UCSD-AML1 (cell line): ENCODE measurements around the gene WIPF1.
"Not testable (repeated sequence)": the region's sequence is repeated elsewhere in the genome, so short reads cannot be mapped to it uniquely, and the experiment has no call there.

Experiments used
- DNase-seq: peaks from one replicate; lab custom pipeline; 2025; ENCODE audit not compliant: unreplicated experiment; lab: John Stamatoyannopoulos, UW

WIPF1 gene

DNA sequence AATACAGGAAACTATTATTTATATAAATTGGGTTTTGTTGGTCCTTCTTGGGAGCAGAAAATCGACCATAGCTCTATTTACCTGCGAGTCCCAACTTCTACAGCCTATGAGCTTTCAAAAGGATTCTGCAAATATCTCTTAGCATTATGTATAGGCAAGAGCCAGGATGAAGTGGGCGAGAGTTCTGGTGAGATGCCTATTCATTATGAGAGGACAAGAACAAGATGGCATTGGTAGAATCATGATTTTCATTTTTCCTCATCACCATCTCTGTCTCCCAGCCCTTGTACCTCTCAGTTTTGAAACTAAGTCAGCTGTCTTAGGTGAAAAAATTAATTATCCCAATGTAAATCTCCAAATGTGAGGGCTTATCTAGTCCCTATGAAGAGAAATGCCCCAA, 25.0 kb downstream of the WIPF1 start:
- no peak for DNase-seq

DNA sequence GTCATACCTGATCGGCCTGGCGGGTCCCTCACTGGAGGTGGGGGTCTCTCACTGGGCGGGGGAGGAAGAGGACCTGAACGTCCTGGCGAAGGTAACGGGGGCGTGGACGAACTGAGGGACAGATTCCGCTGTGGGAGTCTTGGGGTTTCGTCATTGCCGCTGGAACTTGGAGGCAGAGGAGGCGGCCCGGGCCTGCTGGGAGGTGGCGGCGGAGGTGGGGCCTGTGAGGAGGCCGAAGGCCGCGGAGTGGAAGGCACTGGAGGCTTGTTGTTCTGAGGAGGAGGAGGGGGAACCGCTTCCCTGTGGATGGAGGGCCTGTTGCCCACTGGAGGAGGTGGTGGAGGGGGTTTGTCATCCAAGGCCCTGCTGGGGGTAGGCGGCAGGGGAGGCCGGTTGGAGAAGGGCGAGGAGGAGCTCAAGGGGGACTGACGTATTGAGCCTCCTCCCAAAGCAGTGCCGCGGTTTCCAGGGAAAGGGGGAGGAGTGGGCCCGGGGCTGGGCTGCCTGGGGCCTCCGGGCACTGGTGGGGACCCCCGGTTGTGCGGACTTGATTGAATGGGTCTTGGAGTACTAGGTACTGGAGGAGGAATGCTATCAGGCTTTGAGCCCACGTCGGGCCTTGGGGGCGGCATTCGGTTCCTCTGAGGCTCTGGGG, 25.8 kb downstream of the WIPF1 start:
- no peak for DNase-seq

DNA sequence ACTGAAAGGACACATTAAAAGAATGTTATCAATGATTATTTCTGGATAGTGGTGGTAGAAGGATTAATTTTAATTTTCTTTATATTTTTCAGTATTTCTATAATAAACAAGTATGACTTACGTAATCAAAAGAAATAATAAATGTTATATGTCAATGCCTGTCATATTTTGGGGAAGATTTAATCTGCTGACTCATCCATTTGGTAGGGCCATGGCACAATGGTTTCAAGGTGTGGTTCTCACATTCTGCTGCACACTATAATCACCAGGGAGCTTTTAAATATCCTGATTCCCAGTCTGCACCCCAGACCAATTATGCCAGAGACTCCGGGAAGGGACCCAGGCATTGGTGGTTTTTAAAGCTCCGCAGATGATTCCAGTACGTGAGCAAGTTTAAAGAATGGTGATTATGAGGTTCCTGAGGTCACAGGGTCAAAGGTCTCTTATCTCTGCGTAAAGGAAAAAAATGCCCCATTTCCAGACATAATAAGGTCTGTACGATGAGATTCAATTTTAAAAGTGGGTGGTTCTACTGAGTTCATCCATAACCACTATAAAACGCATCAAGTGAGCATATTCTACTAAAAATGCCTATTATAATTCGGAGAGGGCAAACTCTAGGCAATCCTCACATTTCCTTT, 27.2 kb downstream of the WIPF1 start:
- DNase-seq = no peak

DNA sequence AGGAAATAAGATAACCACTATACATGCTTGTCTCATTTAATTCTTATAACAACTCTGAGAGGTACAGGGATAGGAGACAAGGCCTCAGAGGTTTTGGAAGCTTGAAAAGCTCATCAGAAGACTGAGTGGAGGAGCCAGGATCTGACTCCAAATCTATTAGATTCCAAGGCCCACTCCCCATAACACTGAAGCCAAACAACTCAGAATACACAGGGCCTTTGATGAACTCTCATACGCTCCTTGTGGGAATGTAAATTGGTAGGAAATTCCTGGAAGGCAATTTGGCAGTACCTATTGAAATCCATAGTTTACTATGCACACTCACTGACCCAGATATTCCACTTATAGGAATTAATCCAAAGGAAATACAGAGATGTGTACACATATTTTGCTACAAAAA, 27.9 kb downstream of the WIPF1 start:
- no peak for DNase-seq

DNA sequence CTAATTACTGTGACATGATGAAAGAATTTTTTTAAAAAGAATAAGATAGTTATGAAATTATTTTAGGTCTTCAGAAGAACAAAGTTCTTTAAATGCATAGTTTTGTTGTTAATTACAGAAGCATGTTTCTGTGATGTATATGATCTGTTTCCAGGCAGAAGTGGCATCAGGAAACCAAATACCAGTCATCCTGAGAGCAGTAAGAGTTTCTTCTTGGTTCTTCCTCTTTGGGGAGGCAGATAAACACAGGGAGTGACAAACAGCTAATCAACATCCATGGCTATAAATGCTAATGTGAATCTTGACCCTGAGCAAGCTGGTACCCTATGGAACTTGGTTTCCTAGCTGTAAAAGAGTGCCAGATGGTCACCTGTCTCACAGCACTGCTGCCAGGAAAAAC, 29.2 kb downstream of the WIPF1 start:
- DNase-seq = no peak

DNA sequence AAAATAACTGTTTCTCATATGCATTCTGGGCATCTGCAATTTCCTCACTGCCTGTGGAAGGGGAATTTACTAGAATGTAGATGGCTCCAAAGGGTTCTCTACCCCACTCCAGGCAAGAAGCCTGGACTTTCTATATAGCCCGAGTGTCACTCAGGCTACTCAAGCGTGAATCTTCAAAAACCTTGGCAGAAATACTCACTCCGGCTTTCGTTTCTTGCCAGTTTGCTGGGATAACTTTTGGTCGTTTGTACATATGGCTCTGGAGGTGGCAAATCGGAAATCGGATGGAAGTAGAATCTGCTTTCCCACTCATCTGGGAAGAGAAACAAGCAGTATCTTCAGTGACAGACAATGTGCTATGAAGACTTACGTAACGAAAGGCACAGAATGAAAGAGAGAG, 30.7 kb downstream of the WIPF1 start:
- DNase-seq = no peak

DNA sequence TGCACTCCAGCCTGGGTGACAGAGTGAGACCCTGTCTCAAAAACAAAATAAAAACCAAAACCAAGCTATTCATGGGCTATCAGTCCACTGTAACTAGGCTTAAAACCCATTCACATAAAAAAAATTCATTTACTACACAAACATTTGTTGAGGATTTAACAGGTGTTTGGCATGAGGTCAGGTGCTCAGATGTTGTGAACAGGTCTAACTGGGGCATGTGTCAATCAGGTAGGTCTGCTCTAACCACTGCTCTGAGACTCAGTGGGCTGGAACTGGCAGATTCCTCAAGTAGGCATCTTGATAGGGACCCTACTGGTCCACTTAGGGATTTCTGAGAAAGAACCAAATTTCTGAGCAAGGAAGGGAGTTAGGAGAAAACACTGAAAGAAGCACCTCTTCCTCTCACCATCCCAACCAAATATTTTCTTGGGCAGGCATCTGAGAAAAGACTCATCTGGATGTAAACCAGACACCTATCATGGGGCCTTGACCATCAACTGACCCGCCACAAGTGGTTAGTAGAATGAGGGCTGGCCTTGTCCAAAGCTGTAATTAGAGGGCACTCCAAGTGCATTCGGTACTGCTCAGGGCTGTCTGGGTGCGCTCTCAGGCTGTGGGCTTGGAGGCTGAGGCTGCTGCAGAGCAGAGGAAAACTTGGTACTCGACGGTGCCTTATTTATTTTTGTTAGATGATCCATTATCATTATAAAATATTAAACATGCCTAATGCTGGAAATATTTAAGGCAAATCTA, 33.9 kb downstream of the WIPF1 start:
- DNase-seq = no peak

DNA sequence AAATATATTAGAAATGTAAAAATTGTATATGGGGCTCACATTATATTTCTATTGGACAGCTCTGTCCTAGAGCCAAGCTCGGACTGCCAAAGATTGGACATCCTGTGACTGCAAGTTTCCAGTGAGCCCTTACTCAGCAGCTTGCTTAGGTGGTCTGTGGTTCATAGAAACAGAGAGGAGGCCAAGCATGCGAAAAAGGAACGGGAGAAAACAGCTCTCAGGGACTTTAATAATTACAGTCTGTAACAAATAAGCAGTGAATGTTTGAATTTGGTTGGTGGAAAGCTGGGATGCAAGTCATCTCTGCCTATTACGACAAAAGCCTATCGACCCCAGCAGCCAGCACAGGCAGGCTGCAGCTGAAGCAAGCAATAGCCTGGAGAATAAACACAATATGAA, 35.6 kb downstream of the WIPF1 start:
- no peak for DNase-seq

DNA sequence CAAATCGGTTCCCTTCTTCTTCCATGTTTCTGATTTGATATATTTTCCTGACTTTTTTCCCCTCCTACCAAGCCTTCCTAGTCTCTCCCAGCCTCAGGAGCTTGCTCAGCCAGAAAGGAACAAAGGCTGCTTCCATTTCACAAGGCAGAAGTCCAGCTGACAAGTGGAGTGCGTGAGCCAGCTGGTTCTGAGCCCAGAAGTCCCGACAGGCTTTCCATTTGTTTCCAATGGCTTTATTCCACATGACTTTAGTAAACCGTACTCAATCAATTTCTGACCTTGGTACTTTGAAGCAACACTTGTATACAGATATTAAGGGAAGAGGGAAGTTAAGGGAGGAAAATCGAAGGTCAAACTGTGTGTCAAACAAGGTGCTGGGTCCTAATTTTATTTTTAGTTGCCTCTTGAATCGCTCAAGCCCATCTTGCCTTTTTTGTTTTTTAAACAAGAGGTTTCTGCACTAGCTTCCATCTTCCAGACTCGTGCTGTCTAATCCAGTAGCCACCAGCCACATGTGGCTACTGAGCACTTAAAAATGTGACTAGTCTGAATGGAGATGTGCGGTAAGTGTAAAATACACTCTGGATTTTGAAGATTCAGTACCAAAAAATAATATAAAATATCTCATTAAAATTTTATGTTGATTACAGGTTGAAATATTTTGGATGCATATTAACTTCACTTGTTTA, 36.2 kb downstream of the WIPF1 start:
- DNase-seq = no peak

DNA sequence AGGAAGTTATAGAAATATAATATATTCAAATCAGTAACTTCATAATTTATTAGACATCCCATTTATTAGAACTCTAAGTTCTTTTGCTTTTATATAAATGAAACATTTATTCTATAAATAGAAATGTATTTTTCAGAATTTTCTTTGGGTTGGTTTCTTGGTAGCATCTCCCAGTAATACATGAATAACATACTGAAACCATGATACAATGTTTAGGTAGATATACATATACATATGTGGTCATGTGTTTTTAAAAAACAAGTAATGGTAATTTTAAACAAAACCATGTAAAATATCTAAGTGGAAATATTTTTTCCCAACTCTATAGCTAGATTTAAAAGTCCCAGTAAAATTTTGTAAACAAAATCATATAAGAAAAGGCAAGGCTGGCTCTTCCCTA, 36.9 kb downstream of the WIPF1 start:
- no peak for DNase-seq

DNA sequence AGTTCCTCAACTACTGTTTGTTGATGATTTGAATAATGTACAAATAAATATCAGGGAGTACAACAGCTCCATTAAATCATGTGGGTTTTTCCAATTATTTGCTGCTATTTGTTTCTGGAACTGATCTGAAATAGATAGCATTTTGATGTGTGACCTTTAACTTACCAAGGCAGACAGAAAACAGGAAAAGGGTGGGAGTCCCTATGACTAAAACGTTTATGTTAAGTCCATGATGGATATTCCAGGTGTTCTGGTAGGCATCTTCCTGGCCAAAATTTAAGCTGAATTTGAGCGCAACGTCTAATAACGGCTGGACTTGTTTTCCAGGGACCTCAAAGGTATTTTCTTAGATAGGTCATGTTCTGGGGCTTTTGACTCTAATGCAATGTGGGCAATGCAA, 41.6 kb downstream of the WIPF1 start:
- no peak for DNase-seq

DNA sequence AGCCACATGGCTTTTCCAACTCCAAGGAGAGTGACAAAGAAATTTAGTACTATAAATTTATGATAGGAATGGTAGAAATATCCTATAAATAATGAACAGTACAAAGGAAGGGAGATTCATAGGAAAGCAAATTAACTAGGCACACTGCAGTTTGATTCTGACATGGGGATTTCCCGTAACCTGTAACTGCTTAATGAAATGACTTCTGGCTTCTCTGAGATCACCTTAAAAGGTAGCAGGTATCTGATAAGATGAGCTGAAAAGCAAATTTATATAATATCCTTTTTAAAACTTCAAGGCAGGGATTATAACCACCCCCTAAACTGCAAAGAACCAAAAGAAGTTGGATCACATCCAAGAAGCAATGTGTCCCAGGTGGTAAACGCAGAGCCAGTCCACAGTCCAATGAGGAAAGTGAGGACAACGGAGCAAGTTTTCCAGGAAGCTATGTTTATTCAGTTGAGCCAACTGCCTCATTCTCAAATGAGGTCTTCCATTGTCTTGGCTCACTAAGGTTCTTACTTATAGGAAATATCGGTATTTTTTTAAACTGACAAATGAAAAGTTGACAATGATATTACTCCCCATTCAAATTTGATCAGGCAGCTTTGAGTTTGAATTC, 43.0 kb downstream of the WIPF1 start:
- no peak for DNase-seq

DNA sequence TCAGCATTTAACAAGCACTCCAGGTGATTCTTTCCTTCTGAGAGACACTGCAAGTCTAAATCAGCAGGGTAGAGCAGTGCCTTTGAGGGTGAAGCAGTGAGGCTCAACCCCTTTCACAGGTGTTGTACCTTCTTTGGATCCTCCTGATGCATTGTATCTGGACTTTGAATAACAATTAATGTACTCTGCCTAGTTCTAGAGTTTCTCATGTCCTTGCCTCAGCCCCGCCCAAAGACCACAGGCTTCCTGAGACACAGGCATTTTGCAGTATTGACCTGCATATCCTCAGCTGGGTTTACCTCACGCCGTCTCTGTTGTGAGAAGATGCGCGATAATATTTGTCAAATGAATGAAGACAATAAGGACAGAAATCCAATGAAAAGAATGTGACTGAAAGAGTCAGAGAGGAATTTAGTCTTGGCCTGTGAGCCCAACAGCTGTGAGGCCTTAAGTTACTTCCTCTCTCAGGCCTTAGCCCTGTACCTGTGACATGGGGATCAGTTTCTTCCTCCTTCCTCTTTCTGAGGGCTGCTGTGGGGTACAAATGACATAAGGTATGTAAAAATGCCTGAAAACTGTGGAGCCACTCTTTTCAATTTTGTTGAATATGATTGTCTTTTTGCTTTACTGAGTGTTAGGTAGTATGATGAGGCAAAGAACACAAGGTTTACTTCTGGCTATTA, 43.7 kb downstream of the WIPF1 start:
- no peak for DNase-seq

DNA sequence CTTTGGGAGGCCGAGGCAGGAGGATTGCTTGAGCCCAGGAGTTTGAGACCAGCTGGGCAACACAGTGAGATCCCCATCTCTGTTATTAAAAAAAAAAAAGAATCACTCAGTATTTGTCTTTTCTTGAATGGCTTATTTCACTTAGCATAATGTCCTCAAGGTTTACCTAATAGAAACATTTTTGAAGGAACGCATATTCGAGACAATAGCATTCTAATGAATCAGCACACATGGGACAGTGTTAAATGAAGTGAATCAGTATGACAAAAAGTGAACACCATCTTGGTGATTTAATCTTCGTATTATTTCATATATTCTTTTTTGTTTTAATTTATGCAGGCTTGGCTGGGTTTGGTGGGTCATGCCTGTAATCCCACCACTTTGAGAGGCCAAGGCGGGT, 44.7 kb downstream of the WIPF1 start:
- no peak for DNase-seq

DNA sequence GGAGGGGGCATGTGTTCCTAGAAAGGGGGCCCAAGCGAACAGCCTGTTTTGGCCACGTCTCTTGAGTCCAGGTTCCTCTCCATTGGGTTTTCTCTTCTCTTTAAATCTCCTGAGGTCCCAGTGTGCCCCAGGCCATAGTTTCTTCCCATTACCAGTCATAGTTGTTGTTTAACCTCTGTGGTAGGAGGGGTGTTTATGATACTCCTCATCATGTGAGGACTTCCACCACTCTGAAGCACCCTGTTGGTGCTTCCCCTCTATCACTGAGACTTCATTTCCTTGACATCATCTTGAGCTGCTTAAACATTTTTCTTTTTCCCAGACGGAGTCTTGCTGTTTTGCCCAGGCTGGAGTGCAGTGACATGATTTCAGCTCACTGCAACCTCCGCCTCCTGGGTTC, 45.9 kb downstream of the WIPF1 start:
- no peak for DNase-seq

DNA sequence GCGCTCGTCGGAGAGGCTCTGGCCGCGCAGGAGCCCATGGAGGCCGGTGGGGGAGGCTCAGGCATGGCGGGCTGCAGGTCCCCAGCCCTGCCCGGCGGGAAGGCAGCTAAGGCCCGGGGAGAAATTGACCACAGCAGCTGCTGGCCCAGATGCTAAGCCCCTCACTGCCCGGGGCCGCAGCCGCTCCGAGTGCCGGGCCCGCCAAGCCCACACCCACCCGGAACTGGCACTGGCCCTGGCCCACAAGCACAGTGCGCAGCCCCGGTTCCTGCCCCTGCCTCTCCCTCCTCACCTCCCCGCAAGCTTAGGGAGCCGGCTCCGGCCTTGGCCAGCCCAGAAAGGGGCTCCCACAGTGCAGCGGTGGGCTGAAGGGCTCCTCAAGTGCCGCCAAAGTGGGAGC, 49.0 kb downstream of the WIPF1 start:
- not testable (repeated sequence) for DNase-seq

DNA sequence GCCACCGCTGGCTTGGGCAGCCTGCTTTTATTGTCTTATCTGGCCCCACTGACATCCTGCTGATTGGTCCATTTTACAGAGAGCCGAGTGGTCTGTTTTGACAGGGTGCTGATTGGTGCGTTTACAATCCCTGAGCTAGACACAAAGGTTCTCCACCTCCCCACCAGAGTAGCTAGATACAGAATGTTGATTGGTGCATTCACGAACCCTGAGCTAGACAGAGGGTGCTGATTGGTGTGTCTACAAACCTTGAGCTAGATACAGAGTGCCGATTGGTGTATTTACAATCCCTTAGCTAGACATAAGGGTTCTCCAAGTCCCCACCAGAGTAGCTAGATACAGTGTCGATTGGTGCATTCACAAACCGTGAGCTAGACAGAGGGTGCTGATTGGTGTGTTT, 49.6 kb downstream of the WIPF1 start:
- not testable (repeated sequence) for DNase-seq

DNA sequence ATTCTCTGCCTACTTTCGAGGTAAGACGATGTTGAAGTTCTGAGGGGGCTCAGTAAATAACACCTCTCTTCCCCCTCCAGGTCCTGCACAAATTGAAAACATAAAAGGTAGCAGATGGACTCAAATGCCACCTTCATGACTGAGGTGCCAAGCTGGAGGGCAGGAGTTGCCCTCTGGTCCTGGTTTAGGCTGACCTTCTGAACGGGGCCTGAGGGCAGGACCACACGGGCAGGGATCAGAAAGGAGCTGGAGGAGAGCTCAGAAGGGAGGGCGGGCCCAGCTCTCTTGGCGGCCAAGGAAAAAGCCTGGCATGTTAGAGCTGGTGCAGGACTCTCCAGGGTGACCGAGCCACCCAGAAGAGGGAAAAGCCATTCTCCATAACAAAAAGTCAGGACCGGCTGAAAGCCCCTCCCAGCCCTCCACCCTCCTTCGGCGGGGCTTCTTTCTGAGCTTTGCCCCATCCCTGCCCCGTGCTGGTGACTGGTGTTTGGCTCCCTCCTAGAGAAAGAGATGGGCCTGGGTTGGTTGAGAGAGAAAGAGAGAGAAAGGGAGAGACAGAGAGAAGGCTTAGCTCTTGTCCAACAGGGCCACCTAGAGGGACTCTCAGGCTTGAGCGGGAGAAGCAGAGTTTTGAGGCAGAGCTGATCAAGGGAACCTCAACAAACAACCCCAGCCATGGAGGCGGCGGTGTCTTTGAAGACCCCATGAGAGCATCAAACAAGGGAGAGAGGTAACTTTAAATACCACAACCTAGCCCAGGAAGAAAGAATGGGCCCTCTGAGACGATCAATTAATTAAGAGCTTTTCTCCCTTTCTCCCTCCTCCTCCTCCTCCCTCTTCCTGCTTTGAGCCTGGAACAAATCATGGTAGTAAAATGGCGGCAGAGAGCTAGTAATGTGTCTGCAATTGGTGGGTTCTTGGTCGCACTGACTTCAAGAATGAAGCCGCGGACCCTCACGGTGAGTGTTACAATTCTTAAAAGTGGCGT, 50.8 kb downstream of the WIPF1 start:
- peak; percentile 28 for DNase-seq

DNA sequence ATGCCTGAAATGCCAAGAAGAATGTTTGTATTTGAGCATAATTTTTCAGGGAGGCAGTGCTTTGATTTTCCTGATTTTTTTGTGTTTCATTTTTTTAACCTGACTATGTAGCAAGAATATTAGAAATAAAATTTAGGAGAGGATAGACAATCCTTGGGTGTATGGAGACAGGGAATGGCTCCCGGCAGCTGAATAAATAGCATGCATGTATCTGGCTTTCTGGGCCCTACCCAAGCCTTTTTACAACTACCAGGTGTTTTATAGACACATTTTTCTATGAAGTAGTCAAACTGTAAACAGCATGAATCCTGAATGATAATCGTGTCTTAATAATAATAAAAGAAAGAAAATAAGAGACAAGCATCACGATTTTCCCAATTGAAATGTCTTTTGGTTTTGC, 52.4 kb downstream of the WIPF1 start:
- DNase-seq = no peak

DNA sequence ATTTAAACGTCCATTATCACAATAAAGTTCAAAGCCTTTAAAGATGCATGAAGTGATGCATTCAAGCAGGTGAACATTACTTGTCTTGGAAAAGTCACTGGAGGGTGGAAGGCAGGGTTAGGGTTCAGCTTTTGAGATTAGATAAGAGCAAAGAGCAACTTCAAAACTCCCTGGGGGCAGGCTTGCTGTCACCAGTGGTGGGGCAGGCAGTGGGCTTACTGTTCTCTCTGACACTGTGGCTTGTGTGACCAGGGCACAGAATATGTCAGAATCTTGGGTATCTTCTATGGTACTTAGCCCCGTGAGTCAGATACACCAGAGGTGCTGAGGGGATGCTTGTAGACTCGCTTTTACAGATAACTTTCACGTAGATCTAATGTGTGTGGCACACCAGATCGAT, 52.8 kb downstream of the WIPF1 start:
- no peak for DNase-seq
